HG03108 (cell line): ENCODE data around the gene RBM43.
"Not testable (repeated sequence)": the region's sequence is repeated elsewhere in the genome, so short reads cannot be mapped to it uniquely, and the experiment has no call there.

Experiments used
- ATAC-seq: cut with Tn5 transposase; IDR thresholded peaks from one replicate; pipeline ENCODE4 v1.9.1; 2021; ENCODE audit warnings: moderate library complexity; ENCODE audit not compliant: unreplicated experiment

The RBM43 gene

DNA sequence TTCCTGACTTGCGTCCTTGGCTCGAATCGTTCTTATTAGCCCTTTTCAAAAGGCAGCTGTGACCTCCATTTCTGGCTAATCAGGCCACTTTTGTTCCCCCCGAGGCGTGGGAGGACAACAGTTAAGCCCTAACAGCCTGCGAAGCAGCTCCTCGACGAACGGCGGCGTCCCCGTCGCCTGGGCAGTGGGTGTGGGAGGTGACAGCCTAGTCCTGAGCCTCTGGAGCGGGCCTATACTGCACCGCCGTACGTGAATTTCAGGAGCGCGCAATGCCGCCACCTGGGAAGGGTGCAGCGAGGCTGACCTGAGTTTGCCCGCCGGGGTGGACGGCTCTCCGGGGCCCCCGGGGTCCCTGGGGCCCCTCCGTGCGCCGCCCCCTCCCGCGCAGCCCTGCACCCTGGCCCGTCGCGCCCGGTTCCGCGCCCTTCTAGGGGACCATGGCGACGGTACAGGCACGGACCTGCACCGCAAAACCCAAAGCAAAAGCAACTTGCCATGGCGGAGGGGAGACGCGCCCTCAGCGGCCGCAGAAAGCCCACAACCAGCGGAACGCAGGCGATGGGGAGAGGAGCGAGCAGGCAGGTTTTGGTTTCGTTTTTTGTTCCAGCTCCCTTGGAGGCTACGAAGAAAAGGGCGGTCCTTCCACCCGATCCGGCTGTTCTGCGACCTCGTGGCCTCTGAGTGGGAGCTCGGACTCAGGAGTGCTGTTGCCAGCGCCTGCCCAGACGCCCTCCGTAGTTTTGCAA is at the start of gene RBM43:
TSS of gene RBM43 (minus strand) at position 633 of the 746 bp plus-strand sequence. CDS start at position 497, 136 bp downstream.
- ATAC-seq = peak; percentile 93

DNA sequence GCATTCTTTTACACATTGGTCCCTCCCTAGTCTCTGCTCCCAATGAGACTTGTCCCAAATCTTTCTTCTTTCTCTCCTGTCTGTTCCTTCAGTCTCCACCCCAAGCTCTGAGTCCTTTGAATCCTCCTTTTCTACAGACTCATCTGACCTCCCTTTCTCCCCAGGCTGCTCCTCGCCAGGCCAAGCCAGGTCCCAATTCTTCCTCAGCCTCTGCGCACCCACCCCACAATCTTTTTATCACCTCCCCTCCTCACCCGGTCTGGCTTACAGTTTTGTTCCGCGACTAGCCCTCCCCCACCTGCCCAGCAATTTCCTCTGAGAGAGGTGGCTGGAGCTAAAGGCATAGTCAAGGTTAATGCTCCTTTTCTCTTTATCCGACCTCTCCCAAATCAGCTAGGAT is 48.6 kb upstream of the RBM43 start:
- not testable (repeated sequence) for ATAC-seq

DNA sequence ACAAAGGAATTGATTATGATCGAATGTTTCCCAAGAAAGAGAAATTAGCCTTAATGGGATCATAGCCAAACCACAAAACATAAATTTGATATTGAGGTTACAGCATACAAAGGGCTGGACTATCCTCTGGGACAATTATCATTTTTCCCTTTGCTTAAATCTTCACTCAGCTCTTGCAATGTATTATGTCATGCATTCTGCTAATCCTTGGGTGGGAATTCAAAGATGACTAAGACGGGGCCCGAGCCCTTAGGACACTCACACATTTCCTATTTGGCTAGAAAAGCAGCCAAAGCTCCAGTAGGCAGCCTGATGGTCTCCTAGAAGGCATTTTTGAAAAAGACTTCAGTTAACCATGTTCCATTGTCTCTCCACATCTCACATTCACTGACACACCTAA is 45.0 kb upstream of the RBM43 start:
- no peak for ATAC-seq

DNA sequence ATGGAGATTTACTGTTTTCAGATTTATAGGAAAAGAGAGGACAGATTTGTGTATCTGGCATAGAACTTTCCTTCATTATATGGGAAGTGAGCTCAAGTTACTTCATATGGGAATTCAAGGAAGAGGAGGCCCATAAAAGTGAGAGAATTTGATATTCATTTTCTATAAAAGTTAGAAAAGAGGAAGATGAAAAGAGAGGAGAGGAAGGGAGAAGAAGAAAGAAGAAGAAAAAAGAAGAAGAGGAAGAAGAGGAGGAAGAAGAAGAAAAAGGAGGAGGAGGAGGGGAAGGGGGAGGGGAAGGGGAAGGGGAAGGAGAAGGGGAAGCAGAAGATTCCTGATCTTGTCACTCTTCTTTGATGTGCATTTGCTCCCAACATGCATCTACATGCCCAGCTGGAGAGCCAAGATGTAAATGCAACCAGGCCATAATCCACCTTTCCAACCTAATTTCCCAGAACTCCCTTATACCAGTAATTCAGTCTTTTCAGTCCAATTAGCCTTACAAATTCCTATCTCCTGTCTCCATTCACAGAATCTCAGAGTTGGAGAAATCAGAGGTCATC is 43.5 kb upstream of the RBM43 start:
- ATAC-seq = no peak

DNA sequence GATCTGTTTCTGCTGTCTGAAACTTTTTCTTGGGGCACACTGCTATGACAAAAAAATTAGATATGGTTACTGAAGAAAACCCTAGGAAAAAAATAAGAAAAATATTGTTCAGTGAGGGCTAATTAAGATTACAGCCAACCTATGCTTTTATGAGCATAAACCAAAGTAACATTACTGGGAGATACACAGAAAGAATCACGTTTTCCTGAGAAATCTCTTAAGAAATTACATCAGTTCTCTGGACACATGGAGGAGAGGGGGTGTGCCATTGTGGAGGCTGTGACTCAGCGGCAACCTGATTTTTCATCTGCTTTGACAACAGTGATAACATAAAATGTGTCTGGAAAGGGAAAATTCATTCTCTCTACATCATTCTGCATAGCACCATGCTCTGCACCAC is 41.2 kb upstream of the RBM43 start:
- no peak for ATAC-seq

DNA sequence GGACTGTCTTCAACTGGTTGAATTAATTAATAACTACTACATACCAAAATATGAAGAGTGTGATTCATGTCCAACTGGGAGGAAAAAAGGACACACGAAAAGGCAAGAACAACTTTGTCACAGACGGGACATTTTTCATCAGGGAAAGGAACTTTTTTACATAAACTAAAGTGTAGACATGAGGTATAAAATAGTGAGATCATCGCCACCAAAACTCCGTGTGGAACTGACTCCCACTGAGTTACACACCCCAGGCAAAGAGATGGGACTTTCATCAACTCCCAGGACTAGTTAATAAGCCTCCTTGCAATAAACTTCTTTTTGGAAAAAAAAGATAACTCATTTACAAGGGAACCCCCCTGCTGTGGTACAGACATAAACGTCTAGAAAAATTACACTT is 40.7 kb upstream of the RBM43 start:
- no peak for ATAC-seq

DNA sequence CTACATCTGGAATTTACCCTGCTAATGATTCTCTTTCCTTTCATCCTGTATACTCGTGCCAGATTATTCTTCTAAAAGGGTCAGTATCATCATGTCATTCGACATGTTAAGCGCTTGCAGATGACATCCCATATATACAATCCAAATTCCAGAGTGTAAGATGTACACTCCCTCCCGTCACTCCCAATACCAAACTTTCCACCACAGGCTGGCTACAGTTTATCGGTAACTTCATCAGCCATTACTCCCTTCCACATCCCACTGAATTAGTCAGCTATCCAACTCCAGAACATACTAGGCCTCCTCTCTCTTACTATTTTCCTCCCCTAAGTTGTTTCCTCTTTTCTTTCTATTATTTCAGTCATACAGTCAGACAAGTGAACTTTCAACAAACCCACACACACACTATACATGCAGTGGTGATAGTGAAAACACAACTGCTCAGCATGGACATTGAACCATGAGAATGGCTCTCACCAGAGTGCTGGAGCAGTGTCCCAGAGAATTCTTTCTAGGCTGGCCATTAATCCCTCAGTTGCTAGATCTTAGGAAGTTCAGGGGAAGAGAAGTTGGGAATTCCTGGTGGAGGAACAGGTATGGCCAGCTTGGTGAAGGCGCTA is 38.4 kb upstream of the RBM43 start:
- ATAC-seq = no peak

DNA sequence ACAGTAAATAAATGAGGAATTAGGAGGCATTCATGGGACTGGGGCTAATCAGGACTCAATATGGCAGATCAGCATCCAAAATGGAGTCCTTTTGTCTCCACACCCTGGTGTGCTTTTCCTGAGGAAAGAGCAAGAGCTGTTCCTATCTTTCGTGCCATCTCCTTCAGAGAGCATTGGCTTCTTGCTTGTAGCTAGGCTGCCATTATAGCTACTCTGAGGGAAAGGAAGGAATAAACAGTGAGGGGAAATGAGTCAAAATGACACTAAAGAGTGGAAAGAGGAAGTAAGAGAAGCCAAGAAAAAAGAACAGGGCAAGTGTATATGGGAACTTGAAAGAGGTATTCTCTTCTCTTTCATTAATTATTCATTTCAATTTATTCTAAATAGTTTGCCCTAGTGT is 36.2 kb upstream of the RBM43 start:
- ATAC-seq = peak; percentile 95

DNA sequence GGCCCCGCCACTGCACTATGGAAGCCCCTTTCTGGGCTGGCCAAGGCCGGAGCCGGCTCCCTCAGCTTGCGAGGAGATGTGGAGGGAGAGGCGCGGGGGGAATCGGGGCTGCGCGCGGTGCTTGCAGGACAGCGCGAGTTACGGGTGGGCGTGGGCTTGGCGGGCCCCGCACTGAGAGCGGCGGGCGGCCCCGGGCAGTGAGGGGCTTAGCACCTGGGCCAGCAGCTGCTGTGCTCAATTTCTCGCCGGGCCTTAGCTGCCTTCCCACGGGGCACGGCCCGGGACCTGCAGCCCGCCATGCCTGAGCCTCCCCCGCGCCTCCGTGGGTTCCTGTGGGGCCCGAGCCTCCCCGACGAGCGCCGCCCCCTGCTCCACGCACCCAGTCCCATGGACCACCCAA is 34.3 kb upstream of the RBM43 start:
- not testable (repeated sequence) for ATAC-seq

DNA sequence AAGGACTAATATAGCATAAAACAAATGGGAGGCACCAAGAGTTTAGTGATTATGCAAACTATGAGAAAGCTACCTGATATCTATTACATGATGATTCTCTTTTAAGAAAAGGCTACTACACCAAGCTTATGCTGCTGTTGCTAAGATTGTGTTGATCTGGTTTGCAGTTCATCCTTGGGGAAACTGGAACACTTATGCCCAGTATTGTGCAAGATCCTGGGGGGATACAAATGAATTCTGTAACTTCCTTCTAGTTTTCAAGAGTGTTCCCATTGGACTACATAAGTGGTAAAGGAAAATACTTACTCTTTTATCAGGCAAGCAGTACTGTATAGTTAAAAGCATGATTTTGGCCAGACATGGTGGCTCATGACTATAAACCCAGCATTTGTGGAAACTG is 30.9 kb upstream of the RBM43 start:
- ATAC-seq = no peak

DNA sequence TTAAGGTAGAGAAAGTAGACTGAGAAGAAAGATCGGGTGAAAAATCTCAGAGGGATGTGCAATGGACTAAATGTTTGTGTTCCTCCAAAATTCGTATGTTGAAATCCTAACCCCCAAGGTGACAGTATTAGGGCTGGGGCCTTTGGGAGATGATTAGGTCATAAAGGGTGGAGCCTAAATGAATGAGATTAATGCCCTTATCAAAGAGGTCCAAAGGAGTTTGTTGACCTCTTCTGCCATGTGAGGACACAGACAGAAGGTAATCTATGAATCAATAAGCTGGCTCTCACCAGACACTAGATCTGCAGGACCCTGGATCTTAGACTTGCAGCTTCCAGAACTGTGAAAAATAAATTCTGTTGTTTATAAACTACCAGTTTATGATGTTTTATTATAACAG is 30.5 kb upstream of the RBM43 start:
- ATAC-seq = no peak

DNA sequence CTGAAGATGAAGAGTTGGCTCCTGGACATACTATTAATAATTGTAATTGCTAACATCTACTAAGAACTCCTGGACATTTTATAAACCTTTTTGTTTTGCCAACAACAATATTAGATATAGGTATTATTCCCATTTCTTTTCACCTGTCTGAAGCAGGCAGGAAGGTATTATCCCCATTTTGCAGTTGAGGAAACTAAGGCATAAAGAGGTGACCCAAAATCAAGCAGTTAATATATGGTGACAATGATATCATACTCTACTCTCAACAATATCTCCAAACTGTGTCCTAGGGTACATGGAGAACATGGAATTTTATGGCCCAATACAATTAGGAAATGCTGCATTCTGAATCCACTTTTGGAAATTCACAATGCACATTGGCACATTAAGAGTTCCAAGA is 29.6 kb upstream of the RBM43 start:
- no peak for ATAC-seq

DNA sequence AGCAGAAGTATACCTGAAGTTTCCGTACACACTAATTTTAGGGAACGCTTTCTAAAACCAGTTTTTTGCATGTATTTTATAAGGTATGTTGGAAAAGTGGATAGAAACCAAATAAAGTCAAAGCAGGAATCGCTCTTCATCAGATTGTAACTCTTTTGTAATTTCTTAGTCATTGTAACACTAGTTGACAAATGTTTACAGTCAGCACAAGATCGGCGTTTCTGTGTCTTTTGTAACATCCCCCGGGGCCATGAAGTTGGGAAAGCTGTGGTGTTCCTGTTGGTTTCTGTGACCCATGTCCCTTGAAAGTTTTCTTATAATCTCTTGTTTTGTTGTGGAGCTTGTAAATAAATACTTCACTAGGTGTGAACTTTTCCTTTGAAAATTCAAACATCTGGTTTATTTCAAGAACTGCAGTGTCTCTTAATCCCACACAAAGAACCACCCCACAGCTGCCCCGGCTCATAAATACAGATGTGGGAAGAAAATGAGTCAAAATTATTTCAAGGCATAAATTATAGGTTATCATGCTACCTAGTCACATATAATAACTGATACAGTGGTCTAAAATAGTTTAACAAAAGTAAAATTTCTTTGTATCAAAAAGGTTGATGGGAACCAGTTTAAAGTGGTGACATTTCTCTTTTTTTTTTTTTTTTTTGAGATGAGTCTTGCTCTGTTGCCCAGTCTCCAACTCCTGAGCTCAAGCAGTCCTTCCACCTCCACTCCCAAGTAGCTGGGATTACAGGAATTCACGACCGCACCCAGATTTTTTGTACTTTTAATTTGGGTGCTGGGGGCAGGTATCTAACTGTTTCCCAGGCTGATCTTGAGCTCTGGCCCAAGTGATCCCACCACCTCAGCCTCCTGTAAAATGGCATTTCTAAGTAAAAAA is 28.6 kb upstream of the RBM43 start:
- ATAC-seq = peak; percentile 20

DNA sequence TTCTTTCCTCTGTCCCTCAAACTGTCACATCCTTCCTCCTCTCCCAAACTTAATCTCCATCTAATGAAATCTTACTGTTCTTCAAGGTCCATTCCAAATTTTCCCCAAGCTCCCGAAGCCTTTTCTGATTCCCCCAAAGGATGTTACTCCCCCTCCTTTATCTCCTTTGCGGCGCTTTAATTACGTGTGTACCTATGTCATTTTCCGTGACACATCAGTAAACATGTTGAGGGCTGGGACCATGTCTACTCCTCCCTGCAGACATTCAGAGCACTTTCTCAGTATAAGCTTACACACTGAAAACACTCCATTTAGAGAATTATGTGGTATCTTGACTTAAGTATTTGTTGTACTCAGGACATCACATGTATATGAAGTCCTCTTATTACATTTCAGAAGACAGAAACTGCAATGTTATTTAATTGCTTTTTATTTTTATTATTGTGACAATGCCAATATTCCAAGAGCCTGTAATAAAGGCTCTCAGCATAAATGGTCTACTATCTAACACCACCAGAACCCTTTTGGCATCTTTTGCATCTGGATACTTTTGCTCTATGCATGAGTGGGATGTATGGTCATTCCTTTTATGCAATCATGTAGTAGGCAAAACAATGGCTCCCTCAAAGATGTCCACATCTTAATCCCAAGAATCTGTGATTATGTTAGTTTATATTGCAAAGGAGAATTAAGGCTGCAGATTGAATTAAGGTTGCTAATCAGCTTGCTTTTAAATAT is 26.0 kb upstream of the RBM43 start:
- no peak for ATAC-seq

DNA sequence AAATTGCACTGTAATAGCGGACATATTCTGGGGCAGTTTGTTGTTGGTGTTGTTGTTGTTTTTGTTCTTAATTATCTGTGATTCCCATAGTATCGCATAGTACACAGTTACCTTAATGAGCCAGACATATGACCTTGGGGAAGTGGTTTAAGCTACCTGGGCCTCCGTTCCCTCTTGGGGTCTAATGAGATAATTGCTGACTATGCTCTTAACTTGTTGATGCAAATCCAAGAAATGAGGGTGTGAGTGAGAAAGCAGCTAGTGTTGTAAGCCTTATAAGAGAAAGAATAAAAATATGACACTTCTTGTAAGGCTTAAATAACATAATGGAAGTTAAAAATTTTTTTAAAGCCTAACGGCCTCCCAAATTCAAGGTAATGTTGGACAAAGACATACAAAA is 20.7 kb upstream of the RBM43 start:
- no peak for ATAC-seq

DNA sequence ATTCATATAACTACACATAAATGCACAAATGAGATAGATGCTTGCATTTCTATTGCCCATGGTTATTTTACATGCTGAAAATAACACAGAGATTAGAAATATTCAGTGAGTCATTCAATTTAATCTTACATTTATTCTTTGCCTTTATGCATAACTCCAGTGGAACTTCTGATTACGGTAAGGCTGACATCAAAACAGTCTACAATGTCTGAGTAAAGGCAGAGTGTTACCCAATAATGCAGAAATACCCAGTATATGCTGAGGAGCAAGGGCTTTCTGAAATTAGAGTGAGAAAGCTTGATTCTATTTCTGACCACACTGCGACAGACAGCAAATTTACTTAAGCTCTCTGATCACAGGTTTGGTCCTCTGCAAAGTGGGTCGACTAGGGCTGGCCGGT is 18.6 kb upstream of the RBM43 start:
- no peak for ATAC-seq

DNA sequence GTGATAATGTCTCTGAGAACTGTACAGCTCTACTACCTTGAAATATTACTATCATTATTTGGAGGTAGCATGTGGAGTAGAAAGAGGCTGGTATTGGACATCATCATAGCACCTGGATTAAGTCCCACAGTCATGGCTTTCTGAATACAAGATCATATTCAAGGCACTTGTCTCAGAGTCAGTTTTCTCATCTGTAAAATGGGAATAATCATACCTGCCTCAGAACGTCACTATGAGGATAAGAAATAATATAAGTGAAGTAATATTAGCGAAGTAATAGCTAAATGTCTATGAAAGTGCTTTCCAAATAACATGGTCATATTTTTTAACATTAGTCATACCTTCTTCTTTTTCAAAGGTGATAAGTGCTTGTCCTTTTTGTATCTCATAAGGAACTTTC is 16.8 kb upstream of the RBM43 start:
- ATAC-seq = no peak

DNA sequence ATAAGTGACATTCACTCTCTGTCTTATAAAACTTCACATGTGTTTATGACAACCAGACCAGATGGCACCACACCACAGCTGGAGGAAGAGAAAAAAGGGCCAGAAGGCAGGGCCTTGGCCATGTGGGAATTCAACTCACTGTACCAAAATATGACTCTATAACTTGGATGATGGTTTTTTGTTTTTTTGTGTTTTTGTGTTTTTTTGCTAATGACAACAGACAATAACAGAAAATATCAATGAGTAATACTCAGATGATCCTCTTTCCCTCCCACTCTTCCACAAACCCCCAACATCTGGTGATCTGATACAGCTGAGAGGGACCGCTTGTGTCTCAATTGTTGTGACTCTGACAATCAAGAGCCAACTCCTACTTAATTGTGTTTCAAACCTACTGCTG is 15.4 kb upstream of the RBM43 start:
- no peak for ATAC-seq

DNA sequence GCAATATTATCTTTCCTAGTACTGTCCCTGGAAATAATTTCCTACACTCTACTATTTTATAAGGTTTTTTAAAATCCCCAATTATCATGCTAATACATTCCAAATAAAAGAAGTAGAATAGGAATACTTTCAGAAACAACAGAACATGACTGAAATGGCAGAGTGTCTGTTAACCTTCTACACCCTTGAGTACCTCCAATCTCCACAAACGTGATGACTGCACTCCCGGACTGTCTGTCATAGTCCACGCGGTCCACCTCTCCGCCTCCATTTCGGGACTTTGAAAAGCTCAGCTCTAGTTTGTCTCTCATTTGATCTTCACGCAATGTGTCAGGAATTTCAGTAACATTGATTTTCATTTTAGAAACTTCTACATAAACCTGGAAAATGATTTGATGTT is 13.6 kb upstream of the RBM43 start:
- ATAC-seq = no peak

DNA sequence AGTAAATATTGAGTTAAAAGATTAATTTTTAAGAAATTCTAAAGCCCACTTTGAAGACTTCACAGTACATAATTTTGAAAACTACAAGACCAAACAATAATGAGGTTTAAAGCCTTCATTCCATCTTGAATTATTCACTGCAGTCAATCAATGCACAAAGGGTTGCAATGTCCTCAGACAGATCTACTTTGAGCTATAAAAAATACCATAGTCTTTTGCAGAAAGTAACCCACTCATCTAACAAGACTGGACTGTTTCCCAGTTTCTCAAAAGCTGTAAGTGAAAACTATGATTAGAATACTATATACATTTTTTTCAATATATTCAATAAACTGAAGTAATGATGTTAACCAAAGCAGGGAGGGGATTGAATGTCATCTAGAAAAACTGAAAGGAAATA is 10.2 kb upstream of the RBM43 start:
- no peak for ATAC-seq
